Loucy (cell line): ENCODE data around the gene ARGLU1.

ENCODE experiments used
- H2AFZ ChIP-seq: fragments of 200-600 bp; sonication (generic); 2 replicates; pipeline ENCODE4 v1.6.0; 2016; ENCODE audit warnings: antibody characterized with exemption, mild to moderate bottlenecking, low read length, moderate library complexity
- H3F3A ChIP-seq: fragments of 200-600 bp; 2 replicates; pipeline ENCODE4 v1.6.0; 2016; ENCODE audit warnings: antibody characterized with exemption, low read depth, mild to moderate bottlenecking
- H3K27me3 ChIP-seq: fragments of 200-600 bp; sonication (generic); 2 replicates; pipeline ENCODE4 v1.6.1; 2014; ENCODE audit warnings: low read length, mild to moderate bottlenecking; ENCODE audit not compliant: insufficient read depth, poor library complexity, severe bottlenecking
- H3K36me3 ChIP-seq: fragments of 200-600 bp; sonication (generic); 2 replicates; pipeline ENCODE4 v1.6.1; 2016; ENCODE audit warnings: low read length; ENCODE audit not compliant: insufficient read depth
- H3K4me1 ChIP-seq: fragments of 200-600 bp; sonication (generic); 2 replicates; pipeline ENCODE4 v1.5.1; 2014; ENCODE audit warnings: low read length, mild to moderate bottlenecking; ENCODE audit not compliant: insufficient read depth, poor library complexity, severe bottlenecking
- H3K4me2 ChIP-seq: fragments of 200-600 bp; sonication (generic); 2 replicates; pipeline ENCODE4 v1.6.0; 2014; ENCODE audit warnings: antibody characterized with exemption, low read length, low read depth, mild to moderate bottlenecking; ENCODE audit not compliant: poor library complexity, severe bottlenecking
- H3K4me3 ChIP-seq: fragments of 200-600 bp; sonication (generic); 2 replicates; pipeline ENCODE4 v1.5.1; 2014; ENCODE audit warnings: low read length, mild to moderate bottlenecking, mixed read lengths; ENCODE audit not compliant: poor library complexity, severe bottlenecking
- H3K79me2 ChIP-seq: fragments of 200-600 bp; sonication (generic); 2 replicates; pipeline ENCODE4 v1.6.1; 2014; ENCODE audit warnings: low read length; ENCODE audit not compliant: insufficient read depth
- H3K9ac ChIP-seq: fragments of 200-600 bp; sonication (generic); 2 replicates; pipeline ENCODE4 v1.6.0; 2014; ENCODE audit warnings: mild to moderate bottlenecking, low read depth, low read length, moderate library complexity; ENCODE audit not compliant: poor library complexity, severe bottlenecking
- H3K9me2 ChIP-seq: fragments of 200-600 bp; sonication (generic); replicated peaks from 2 replicates; pipeline ENCODE4 v1.6.1; 2016; ENCODE audit warnings: low read depth, low read length, mixed read lengths
- H3K9me3 ChIP-seq: fragments of 200-600 bp; sonication (generic); 2 replicates; pipeline ENCODE4 v1.6.1; 2014; ENCODE audit warnings: mild to moderate bottlenecking, antibody characterized with exemption, low read length, low read depth; ENCODE audit not compliant: insufficient read depth
- H4K20me1 ChIP-seq: fragments of 200-600 bp; sonication (generic); 2 replicates; pipeline ENCODE4 v1.6.0; 2014; ENCODE audit warnings: antibody characterized with exemption, low read length, mild to moderate bottlenecking; ENCODE audit not compliant: insufficient read depth, poor library complexity, severe bottlenecking
- CTCF ChIP-seq: fragments of 200-600 bp; sonication (generic); conservative IDR thresholded peaks from 2 replicates; pipeline ENCODE4 v1.5.1; 2014; ENCODE audit warnings: mild to moderate bottlenecking, antibody characterized with exemption, low read length
- EZH2phosphoT487 ChIP-seq: fragments of 200-600 bp; IDR thresholded peaks from 2 replicates; pipeline ENCODE4 v1.6.1; 2018; ENCODE audit warnings: antibody characterized with exemption, mild to moderate bottlenecking, moderate library complexity, borderline replicate concordance

The ARGLU1 gene

DNA sequence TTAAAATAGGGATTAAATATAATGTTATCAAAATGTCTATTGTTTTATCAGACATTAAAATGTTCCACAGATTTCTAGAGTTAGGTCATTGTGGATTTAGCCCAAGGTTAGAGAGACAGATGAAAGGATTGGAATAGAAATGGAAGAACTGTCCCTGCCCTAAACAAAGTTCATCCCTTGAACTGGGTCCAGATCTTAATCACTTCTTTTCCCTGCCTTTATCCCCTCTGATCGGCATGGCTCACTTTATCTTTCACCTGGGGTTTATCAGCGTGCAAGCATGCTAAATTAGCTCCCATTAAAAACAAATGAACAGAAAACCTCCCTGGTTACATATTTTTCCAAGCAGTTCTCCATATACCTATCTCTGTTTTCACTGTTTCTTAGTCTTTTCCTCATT is 23.4 kb upstream of the ARGLU1 start:
- Histone ChIP-seq H2AFZ (no peak overlapping the region), H4K20me1 (no peaks in the 10 kb centered on the region), H3K36me3 (no peaks in the 10 kb centered on the region), H3K9me3 (no peaks in the 10 kb centered on the region; the same call in 1 of the 2 replicates), H3F3A (no peaks in the 10 kb centered on the region), H3K4me1 (no peaks in the 10 kb centered on the region), H3K27me3 (no peaks in the 10 kb centered on the region), H3K4me3 (no peak overlapping the region), H3K4me2 (no peak overlapping the region), H3K79me2 (no peaks in the 10 kb centered on the region), H3K9ac (no peak overlapping the region), H3K9me2 (no peaks in the 10 kb centered on the region)
- no peak for TF ChIP-seq EZH2phosphoT487
- no peak for TF ChIP-seq CTCF

GRCh38 chr13:106589716-106590115 is 21.8 kb upstream of the ARGLU1 start:
- TF ChIP-seq EZH2phosphoT487 (no peak), CTCF (no peak)
- H3K79me2 ChIP-seq = no peaks in the 10 kb centered on the region
- no peak overlapping the region for H3K9ac ChIP-seq
- H3K4me2 ChIP-seq = no peak overlapping the region
- no peak overlapping the region for H3K4me3 ChIP-seq
- no peaks in the 10 kb centered on the region for H3K27me3 ChIP-seq
- H3K36me3 ChIP-seq = no peaks in the 10 kb centered on the region
- no peaks in the 10 kb centered on the region for H3F3A ChIP-seq
- H3K9me2 ChIP-seq = no peaks in the 10 kb centered on the region
- H3K4me1 ChIP-seq = no peaks in the 10 kb centered on the region
- H4K20me1 ChIP-seq = no peaks in the 10 kb centered on the region
- H2AFZ ChIP-seq = no peak overlapping the region
- H3K9me3 ChIP-seq = no peaks in the 10 kb centered on the region; the same call in 1 of the 2 replicates

GRCh38 chr13:106588367-106588766 is 20.4 kb upstream of the ARGLU1 start:
- no peak overlapping the region for H3K4me2 ChIP-seq

More at GRCh38 chr13:106588367-106588766, 20.4 kb upstream of the ARGLU1 start:
- Histone ChIP-seq H3K9ac (no peak overlapping the region), H3K4me1 (no peaks in the 10 kb centered on the region), H3K9me3 (peaks cover 6% of the 10 kb centered on the region; the same call in 1 of the 2 replicates), H3K9me2 (no peaks in the 10 kb centered on the region), H3F3A (no peaks in the 10 kb centered on the region), H3K79me2 (no peaks in the 10 kb centered on the region), H3K27me3 (no peaks in the 10 kb centered on the region), H4K20me1 (no peaks in the 10 kb centered on the region), H3K36me3 (no peaks in the 10 kb centered on the region), H3K4me3 (no peak overlapping the region), H2AFZ (no peak overlapping the region)
- TF ChIP-seq EZH2phosphoT487 (no peak), CTCF (no peak)
